ENCODE results near the gene SPINK4.

DNA sequence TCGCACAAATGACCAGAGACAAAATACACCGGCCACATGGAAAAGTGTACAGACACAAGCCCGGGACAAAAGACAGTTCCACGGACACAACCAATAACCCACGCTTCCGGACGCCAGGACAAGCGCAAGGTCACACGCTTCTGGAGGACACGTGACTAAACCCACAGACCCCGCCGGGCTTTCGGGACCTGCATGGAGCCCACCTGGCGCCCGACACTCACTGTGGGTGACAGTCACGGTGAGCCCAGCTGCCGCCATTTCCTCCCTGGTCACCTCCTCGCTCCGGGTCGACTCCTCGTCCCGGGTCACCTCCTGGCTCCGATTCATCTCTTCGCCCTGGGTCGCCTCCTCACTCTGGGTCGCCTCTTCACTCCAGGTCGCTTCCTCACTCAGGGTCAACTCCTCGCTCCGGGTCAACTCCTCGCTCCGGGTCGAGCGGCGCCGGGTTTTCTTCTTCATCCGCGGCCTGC lies 24.1 kb downstream of the SPINK4 start:
- TF ChIP-seq, protein P1, sequence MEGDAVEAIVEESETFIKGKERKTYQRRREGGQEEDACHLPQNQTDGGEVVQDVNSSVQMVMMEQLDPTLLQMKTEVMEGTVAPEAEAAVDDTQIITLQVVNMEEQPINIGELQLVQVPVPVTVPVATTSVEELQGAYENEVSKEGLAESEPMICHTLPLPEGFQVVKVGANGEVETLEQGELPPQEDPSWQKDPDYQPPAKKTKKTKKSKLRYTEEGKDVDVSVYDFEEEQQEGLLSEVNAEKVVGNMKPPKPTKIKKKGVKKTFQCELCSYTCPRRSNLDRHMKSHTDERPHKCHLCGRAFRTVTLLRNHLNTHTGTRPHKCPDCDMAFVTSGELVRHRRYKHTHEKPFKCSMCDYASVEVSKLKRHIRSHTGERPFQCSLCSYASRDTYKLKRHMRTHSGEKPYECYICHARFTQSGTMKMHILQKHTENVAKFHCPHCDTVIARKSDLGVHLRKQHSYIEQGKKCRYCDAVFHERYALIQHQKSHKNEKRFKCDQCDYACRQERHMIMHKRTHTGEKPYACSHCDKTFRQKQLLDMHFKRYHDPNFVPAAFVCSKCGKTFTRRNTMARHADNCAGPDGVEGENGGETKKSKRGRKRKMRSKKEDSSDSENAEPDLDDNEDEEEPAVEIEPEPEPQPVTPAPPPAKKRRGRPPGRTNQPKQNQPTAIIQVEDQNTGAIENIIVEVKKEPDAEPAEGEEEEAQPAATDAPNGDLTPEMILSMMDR (IDR thresholded peaks at IDR 0.05): no peak
- no peak for TF ChIP-seq EZH2 (IDR thresholded peaks at IDR 0.05)
- no peak for TF ChIP-seq EZH2phosphoT487 (IDR thresholded peaks at IDR 0.05)
